Measurements from ENCODE around the gene SAG.

Gene SAG

DNA sequence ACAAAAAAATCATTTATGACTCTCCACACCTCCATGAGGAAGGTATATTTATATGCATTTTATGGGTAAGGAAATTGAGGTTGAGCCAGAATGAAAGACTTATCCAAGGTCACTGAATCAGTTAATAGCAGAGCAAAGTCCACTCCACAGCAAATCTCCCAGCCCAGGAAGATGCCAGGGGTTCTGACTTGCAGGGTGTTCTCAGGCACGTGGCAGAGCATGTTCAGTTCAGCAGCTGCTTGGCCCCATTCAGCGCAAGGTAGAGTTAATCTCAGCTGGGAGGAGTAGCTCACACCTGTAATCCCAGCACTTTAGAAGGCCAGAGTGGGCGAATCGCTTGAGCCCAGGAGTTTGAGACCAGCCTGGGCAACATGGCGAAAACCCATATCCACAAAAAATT is 28.9 kb downstream of the SAG start:
- Mint-ChIP-seq H3K9me3 (no peaks in the 10 kb centered on the region), H3K4me1 (peaks cover 27% of the 10 kb centered on the region), H3K4me3 (no peak overlapping the region), H3K27me3 (ENCODE audit: low read depth, poor library complexity) (peaks cover 17% of the 10 kb centered on the region), H3K36me3 (ENCODE audit: low read depth) (no peaks in the 10 kb centered on the region), H3K27ac (no peak overlapping the region)
- TF ChIP-seq, protein P1, sequence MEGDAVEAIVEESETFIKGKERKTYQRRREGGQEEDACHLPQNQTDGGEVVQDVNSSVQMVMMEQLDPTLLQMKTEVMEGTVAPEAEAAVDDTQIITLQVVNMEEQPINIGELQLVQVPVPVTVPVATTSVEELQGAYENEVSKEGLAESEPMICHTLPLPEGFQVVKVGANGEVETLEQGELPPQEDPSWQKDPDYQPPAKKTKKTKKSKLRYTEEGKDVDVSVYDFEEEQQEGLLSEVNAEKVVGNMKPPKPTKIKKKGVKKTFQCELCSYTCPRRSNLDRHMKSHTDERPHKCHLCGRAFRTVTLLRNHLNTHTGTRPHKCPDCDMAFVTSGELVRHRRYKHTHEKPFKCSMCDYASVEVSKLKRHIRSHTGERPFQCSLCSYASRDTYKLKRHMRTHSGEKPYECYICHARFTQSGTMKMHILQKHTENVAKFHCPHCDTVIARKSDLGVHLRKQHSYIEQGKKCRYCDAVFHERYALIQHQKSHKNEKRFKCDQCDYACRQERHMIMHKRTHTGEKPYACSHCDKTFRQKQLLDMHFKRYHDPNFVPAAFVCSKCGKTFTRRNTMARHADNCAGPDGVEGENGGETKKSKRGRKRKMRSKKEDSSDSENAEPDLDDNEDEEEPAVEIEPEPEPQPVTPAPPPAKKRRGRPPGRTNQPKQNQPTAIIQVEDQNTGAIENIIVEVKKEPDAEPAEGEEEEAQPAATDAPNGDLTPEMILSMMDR (IDR thresholded peaks at IDR 0.05): no peak
- DNase-seq: no peak

GRCh38 chr2:233338046-233338445 is 30.4 kb downstream of the SAG start:
- no peak for DNase-seq
- Mint-ChIP-seq H3K27ac (no peak overlapping the region), H3K9me3 (no peaks in the 10 kb centered on the region), H3K4me3 (no peak overlapping the region), H3K4me1 (peaks cover 24% of the 10 kb centered on the region), H3K36me3 (ENCODE audit: low read depth) (no peaks in the 10 kb centered on the region), H3K27me3 (ENCODE audit: low read depth, poor library complexity) (peaks cover 13% of the 10 kb centered on the region)
- TF ChIP-seq, protein P1 (IDR thresholded peaks at IDR 0.05): no peak

GRCh38 chr2:233338812-233339368 is 31.3 kb downstream of the SAG start:
- Mint-ChIP-seq H3K4me1 (peaks cover 31% of the 10 kb centered on the region), H3K4me3 (no peak overlapping the region), H3K9me3 (no peaks in the 10 kb centered on the region), H3K27me3 (ENCODE audit: low read depth, poor library complexity) (peaks cover 12% of the 10 kb centered on the region), H3K36me3 (ENCODE audit: low read depth) (no peaks in the 10 kb centered on the region), H3K27ac (no peak overlapping the region)
- no peak for DNase-seq
- TF ChIP-seq, protein P1 (IDR thresholded peaks at IDR 0.05): no peak

DNA sequence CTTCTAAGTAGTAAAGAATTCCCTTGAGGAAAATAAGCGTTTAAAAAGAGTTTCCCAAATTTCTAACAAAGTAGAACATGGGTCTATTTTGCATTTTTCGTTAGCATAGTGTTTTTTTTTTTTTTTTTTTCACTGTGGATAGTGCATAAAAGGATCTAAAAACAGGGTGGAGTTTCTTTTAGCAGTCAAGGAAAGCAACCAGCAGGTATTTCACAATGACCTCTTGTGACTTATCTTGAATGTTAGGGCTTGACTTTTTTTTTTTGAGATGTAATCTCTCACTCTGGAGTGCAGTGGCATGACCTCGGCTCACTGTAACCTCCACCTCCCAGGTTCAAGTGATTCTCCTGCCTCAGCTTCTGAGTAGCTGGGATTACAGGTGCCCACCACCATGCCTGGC is 31.8 kb downstream of the SAG start:
- peaks cover 7% of the 10 kb centered on the region for H3K27me3 Mint-ChIP-seq (ENCODE audit: low read depth, poor library complexity)
- no peak for DNase-seq
- TF ChIP-seq, protein P1 (IDR thresholded peaks at IDR 0.05): no peak
- no peaks in the 10 kb centered on the region for H3K36me3 Mint-ChIP-seq (ENCODE audit: low read depth)
- no peak overlapping the region for H3K4me3 Mint-ChIP-seq
- no peak overlapping the region for H3K27ac Mint-ChIP-seq
- H3K9me3 Mint-ChIP-seq: no peaks in the 10 kb centered on the region
- H3K4me1 Mint-ChIP-seq: peaks cover 33% of the 10 kb centered on the region

DNA sequence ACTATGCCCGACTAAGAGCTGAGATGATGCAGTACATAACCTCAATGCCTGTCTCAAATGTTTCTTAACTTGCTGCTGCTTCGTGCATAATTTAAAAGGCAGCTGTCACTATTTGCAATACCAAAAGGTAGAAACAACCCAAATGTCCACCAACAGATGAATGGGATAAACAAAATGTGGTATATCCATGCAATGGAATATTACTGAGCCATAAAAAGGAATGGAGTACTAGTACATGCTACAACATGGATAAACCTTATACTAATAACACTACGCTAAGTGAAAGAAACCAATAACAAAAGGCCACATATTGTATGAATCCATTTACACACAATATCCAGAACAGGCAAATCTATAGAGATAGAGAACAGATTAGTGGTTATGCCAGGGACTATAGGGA is 33.7 kb downstream of the SAG start:
- H3K27ac Mint-ChIP-seq: no peak overlapping the region

DNA sequence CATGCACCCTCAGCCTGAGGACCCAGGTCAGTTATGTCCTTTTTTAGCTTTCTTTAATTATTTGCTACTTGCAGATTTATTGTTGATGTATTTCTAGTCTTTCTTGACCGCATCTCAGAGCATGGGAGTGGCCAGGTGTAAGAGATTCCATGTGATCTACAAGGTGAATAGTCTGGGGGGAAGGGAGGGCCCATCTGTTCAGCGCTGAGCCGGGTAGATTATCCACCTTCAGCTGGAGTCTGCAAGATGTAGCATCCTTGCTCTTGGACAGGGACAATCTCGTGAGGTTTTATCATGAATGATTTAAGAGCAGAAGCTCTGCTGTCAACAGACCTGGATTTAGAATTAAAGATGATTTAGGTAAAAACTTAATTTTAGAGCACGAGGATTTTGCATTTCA is 34.7 kb downstream of the SAG start:
- peak overlapping the region; percentile 24 for H3K27ac Mint-ChIP-seq
- no peaks in the 10 kb centered on the region for H3K9me3 Mint-ChIP-seq
- peaks cover 3% of the 10 kb centered on the region for H3K27me3 Mint-ChIP-seq (ENCODE audit: low read depth, poor library complexity)
- no peak overlapping the region for H3K4me3 Mint-ChIP-seq
- TF ChIP-seq, protein P1 (IDR thresholded peaks at IDR 0.05): no peak
- no peak for DNase-seq
- H3K4me1 Mint-ChIP-seq: peaks cover 58% of the 10 kb centered on the region
- no peaks in the 10 kb centered on the region for H3K36me3 Mint-ChIP-seq (ENCODE audit: low read depth)

More for the DNA sequence above, 33.7 kb downstream of the SAG start:
- H3K27me3 Mint-ChIP-seq (ENCODE audit: low read depth, poor library complexity): peaks cover 5% of the 10 kb centered on the region
- H3K36me3 Mint-ChIP-seq (ENCODE audit: low read depth): no peaks in the 10 kb centered on the region
- TF ChIP-seq, protein P1 (IDR thresholded peaks at IDR 0.05): no peak
- no peaks in the 10 kb centered on the region for H3K9me3 Mint-ChIP-seq
- DNase-seq: no peak
- H3K4me3 Mint-ChIP-seq: no peak overlapping the region
- H3K4me1 Mint-ChIP-seq: peaks cover 48% of the 10 kb centered on the region

Data from nephron progenitor cell (in vitro differentiated cells).